HG02588 (cell line): ENCODE results near the gene XXYLT1.

Experiments used
- ATAC-seq: cut with Tn5 transposase; IDR thresholded peaks from one replicate; pipeline ENCODE4 v1.9.1; 2021; ENCODE audit warnings: mild to moderate bottlenecking, moderate library complexity; ENCODE audit not compliant: unreplicated experiment

Gene XXYLT1

GRCh38 chr3:195155570-195156241 lies 115.3 kb downstream of the XXYLT1 start:
- no peak for ATAC-seq

DNA sequence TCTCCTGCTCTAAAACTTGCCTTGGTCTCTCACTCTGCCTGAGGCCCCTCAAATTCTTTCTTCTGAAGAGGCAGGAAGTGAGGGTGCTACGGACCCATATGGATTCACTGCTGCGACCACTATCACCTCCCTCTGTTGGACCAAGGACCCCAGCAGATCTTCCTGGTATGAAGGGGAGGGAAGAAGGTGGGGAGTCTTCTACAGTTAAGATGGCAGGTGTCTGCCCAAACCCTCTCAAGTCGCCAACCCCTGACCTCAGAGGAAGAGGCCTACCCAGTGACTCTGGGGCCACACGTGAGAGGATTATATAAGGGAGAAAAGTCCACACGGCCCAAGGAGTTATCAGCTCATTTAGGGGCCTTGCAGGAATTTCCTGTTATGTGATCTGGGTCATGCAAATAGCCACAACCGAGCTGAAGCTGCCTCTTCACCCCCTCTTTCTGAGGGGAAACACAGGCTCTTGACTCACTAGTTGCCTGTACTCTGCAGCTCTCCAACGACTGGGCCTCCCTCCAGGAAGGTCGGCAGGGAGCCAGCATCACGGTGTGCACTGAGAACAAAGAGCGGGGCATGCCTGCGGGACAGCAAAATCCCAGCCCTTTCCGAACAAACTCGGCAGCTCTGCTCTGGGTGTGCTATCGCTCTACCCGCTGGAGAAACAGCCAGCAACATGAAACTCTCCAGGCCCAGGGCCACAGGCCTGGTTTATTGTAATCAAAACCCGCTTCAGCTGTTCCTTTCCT lies 116.0 kb downstream of the XXYLT1 start:
- ATAC-seq = no peak

GRCh38 chr3:195154111-195154791 lies 116.7 kb downstream of the XXYLT1 start:
- ATAC-seq = no peak

GRCh38 chr3:195153653-195154052 lies 117.3 kb downstream of the XXYLT1 start:
- no peak for ATAC-seq

- ATAC-seq = no peak
Observed at GRCh38 chr3:195153130-195153529, 117.8 kb downstream of the XXYLT1 start.

GRCh38 chr3:195151866-195152541 lies 119.0 kb downstream of the XXYLT1 start:
- ATAC-seq = no peak

DNA sequence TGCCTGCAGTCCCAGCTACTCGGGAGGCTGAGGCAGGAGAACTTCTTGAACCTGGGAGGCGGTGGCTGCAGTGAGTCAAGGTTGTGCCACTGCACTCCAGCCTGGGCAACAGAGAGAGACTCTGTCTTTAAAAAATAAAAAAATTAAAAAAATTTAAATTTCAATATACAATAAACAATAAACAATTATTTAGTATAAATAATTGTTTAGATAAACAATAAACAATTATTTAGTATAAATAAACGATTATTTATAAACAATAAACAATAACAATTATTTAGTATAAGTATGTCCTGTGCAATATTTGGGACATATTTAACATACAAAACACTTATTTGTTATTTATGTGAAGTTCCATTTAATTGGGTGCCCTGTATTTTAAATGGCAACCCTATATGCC lies 119.6 kb downstream of the XXYLT1 start:
- ATAC-seq = no peak

- ATAC-seq = no peak
Observed at GRCh38 chr3:195150181-195151118, 120.5 kb downstream of the XXYLT1 start.

- no peak for ATAC-seq
Observed at GRCh38 chr3:195149292-195150030, 121.5 kb downstream of the XXYLT1 start.

DNA sequence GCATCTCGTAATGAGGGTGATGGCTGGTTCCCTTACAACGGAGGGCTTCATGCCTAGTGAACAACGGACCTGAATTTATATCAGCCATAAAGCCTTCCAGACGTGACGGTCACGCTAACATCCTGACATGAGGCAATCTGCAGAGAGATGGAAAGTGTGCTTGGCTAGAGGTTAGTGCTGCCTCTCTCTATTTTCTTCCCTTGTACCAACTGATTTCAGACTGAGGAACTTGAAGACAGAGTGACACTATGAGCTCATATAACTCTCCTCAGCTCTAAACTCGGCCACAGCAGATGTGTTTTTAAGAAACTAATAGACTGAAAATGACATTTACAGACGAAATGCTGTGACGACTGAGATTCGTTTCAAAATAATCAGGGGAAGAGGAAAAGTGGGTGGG lies 122.4 kb downstream of the XXYLT1 start:
- no peak for ATAC-seq

DNA sequence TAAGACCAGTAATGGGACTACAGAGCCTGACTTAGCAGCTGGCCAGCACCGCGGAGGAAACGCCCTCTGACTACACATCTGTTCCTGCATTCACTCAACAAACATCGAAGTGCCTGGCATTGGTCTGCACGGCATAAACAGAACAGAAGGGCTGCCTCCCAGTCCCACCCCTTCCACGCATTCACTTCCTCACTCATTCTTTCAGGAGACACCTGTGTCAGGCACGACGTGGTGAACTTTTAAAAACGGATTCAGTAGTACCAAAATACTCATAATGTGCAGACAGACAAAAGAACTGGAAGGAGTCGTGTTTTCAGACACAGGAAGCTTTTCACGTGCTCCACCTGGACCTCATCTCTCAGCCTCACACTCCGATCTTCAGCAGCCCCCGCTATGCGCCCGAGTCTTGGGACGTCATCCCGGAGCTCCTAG lies 123.3 kb downstream of the XXYLT1 start:
- ATAC-seq = peak; percentile 93

DNA sequence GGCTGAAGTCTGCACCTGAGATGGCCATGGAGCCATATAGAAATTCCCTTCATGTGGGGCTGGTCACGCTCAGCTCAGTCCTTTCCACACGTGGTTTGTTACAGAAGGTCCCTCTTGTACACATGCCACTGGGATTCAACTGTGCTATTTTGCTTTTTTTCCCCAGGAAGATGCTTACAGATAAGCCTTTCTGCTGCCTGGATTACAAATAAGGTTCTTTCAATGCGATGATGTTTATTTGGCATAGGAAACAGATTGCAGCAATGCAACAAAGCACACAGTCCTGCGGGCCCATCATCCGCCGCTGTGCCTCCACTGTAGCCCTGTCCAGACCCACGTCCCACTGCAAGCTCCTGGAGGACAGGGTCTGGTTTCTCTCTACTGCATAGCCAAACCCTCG lies 124.8 kb downstream of the XXYLT1 start:
- ATAC-seq = no peak

- ATAC-seq = no peak
Observed at GRCh38 chr3:195145579-195145978, 125.4 kb downstream of the XXYLT1 start.

DNA sequence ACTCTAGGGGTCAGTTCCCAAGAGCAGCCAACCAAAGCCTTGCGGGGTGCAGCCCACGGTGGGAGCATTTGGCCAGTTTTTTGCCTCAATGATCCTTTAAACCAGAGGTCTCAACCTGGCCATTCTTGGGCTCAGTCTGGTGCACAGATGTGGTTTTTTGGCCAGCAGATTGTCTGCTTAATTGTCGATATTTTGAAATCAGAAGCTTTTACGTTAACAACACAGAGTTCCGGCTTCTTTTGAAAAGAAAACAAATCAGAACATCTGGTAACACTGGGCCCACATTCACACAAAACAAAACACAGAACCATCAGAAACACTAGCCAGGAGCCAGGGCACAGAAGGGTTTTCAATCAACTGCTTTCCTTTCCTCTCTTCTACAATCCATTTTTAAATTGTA lies 127.7 kb downstream of the XXYLT1 start:
- ATAC-seq = no peak

- ATAC-seq = no peak
Observed at GRCh38 chr3:195142519-195142918, 128.4 kb downstream of the XXYLT1 start.

DNA sequence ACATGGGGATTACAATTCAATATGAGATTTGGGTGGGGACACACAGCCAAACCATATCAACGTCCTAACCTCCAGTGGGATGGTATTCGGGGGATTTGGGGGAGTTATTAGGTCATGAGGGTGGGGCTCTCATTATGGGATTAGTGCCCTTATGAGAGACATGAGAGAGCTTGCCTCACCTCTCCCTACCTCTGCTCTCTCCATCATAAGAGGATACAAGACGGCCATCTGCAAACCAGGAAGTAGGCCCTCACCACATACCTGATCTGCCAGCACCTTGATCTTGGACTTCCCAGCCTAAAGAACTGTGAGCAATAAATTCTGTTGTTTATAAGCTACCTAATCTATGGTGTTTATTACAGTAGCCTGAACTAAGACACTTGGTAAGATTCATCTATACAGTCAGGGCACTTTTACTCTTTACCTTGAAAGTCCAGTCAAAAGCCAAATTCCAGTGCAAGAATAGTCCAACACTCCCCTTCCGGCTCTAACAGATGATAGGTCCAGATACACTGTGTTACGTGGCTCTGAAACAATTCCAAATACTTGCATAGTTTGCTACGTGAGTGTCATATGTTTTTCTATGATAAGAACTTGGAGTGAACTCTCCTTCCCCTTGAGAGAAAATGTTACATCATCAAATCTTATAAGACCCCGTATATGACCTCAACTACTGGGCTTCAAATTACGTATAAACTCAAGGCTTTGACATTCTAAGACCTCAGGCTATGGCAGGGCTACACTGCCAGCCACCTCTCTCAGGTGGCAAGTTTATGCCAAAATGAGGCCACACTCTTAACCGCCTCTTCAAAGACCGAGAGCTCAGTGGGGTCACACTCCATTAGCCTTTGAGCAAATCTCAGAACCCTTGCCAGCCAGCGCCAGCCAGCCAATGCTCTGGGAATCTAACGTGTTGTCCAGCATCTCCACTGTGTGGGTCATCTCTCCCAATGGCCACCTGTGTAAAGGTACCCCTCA lies 129.9 kb downstream of the XXYLT1 start:
- no peak for ATAC-seq

DNA sequence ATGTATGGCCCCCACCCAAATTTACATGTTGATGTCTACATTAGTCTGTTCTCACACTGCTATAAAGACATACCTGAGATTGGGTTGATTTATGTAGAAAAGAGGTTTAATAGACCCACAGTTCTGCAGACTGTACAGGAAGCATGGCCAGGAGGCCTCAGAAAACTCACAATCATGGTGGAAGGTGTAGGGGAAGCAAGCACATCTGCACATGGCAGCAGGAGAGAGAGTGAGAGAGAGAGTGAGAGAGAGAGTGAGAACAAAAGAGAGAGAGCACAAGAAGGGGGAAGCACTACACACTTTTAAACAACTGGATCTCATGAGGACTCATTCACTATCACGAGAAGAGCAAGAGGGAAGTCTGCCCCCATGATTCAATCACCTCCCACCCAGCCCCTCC lies 130.5 kb downstream of the XXYLT1 start:
- ATAC-seq = no peak

DNA sequence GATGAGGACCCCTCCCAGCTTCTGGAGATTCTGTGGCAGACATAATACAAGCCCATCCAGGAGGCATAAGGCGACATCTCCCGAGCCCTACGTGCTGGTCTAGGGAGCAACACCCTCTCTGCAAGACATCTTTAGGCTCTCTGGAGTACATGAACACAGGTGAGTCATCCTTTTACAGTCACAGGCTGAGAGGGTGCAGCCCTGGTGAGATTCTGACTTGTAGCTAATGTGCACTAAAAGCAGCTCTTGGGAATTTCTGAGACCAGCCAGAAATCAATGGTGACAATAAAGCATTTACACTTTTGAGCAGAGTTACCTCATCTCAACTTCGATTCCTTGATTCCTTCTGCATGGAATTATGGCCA lies 131.1 kb downstream of the XXYLT1 start:
- no peak for ATAC-seq
